IPS-18a (cell line): ENCODE measurements around the gene OOSP3.
"Not testable (repeated sequence)": the region's sequence is repeated elsewhere in the genome, so short reads cannot be mapped to it uniquely, and the experiment has no call there.

Experiments
- H3K27ac ChIP-seq: one replicate; pipeline ENCODE4 v1.5.1; 2013; ENCODE audit warnings: low read length
- H3K27me3 ChIP-seq: one replicate; pipeline ENCODE4 v1.6.1; 2013; ENCODE audit warnings: mild to moderate bottlenecking, low read length; ENCODE audit not compliant: control insufficient read depth, insufficient read depth
- H3K36me3 ChIP-seq: one replicate; pipeline ENCODE4 v1.6.1; 2013; ENCODE audit warnings: low read depth, low read length; ENCODE audit not compliant: control insufficient read depth
- H3K4me1 ChIP-seq: one replicate; pipeline ENCODE4 v1.6.1; 2013; ENCODE audit warnings: low read depth, low read length; ENCODE audit not compliant: control insufficient read depth
- H3K4me3 ChIP-seq: one replicate; pipeline ENCODE4 v1.5.1; 2013; ENCODE audit warnings: low read length
- H3K9ac ChIP-seq: one replicate; pipeline ENCODE4 v1.6.1; 2013; ENCODE audit warnings: mild to moderate bottlenecking, low read length, moderate library complexity
- H3K9me3 ChIP-seq: one replicate; pipeline ENCODE4 v1.6.1; 2013; ENCODE audit warnings: low read depth, low read length; ENCODE audit not compliant: control insufficient read depth

OOSP3 gene

DNA sequence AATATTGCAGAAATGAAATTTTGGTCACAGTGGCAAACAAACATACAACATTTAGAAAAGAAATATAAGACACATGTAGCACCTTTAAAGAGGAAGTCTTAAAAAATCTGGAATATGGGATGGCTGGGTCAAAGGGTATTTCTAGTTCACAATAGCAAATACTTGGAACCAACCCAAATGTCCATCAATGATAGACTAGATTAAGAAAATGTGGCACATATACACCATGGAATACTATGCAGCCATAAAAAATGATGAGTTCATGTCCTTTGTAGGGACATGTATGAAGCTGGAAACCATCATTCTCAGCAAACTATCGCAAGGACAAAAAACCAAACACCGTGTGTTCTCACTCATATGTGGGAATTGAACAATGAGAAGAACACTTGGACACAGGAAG is 25.0 kb downstream of the OOSP3 start:
- H3K27me3 ChIP-seq, H3K4me1 ChIP-seq, H3K9ac ChIP-seq, H3K27ac ChIP-seq, H3K36me3 ChIP-seq, H3K4me3 ChIP-seq, H3K9me3 ChIP-seq: not testable (repeated sequence)

GRCh38 chr11:59918480-59918879 is 39.9 kb downstream of the OOSP3 start:
- H3K36me3 ChIP-seq: no peaks in the 10 kb centered on the region
- no peaks in the 10 kb centered on the region for H3K27me3 ChIP-seq
- no peak overlapping the region for H3K27ac ChIP-seq
- no peaks in the 10 kb centered on the region for H3K4me1 ChIP-seq
- H3K9ac ChIP-seq: no peak overlapping the region
- H3K9me3 ChIP-seq: peaks cover 14% of the 10 kb centered on the region
- H3K4me3 ChIP-seq: no peak overlapping the region

DNA sequence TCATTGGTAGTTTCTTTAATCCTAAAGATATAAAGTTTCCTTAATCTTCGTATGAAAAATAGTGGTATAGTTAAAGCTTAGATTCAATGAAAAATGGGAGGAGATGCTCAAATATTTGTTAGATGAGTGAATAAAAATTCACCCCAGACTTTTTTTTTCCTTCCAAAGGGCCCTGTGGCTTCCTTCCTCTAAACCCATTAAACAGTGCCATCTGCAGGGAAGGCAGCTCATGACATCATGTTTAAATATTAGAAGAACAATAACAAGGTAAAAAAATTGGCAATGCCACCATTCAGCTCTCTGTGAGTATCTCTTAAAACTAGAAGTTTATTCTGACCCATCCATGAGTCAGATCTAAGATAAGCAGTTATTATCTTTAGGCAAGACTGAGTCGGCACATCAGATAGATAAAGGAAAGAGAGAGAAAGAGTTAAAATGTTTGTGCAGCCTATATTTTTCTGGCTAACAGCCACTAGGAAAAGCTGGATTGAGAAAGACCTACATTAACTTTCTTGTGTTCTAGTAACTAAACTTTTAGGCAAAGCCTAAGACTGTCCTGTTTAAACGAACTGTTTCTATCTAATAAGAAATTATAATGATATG is 40.5 kb downstream of the OOSP3 start:
- Histone ChIP-seq H3K36me3 (no peaks in the 10 kb centered on the region), H3K27me3 (no peaks in the 10 kb centered on the region), H3K4me1 (no peaks in the 10 kb centered on the region), H3K9me3 (peaks cover 20% of the 10 kb centered on the region), H3K9ac (no peak overlapping the region), H3K27ac (no peak overlapping the region), H3K4me3 (no peak overlapping the region)

GRCh38 chr11:59923813-59924212 is 45.2 kb downstream of the OOSP3 start:
- no peaks in the 10 kb centered on the region for H3K27me3 ChIP-seq
- H3K4me3 ChIP-seq: no peak overlapping the region
- H3K36me3 ChIP-seq: no peaks in the 10 kb centered on the region
- no peak overlapping the region for H3K27ac ChIP-seq
- H3K9ac ChIP-seq: no peak overlapping the region
- no peaks in the 10 kb centered on the region for H3K4me1 ChIP-seq
- H3K9me3 ChIP-seq: peaks cover 28% of the 10 kb centered on the region

DNA sequence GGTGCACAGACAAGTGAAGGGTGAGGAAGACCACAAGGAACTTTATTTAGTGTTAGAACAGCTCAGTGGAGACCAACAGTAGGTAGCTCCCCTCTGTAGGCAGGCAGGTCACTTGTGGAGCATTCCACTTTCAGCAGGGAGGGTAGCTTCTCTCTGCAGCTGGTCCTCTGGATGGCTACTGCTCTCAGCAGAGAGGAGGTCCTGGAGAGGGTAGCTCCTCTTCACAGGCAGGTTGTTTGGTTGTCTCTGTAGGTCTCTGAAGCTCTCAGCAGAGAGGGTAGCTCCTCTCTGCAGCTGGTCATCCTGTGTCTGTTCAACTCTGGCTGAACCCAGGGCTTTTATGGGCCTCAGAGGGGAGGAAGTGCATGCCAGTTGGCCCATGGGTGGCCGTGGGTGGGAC is 53.1 kb downstream of the OOSP3 start:
- no peaks in the 10 kb centered on the region for H3K27me3 ChIP-seq
- no peaks in the 10 kb centered on the region for H3K36me3 ChIP-seq
- H3K27ac ChIP-seq: no peak overlapping the region
- no peak overlapping the region for H3K4me3 ChIP-seq
- no peak overlapping the region for H3K9ac ChIP-seq
- peaks cover 14% of the 10 kb centered on the region for H3K9me3 ChIP-seq
- no peaks in the 10 kb centered on the region for H3K4me1 ChIP-seq

DNA sequence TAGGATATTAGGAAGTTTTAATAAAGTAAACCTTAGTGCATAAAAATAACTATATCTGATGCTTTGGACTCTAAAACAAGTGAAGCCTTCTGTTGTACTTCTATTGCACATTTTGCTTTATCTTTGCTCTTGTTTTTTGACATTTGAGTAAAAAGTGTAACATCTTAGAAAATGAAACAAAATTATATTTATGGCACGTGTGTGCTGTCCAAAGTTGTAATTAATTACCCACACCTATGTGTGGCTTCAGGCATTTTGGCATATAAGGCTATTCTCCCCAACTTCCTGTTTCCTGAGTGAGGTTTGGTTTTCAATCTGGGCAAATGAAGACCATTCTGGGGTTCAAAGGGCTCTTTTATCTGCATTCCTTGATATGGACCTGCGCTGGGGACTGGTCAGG is 59.5 kb downstream of the OOSP3 start, which contains the start of gene OOSP1:
TSS of gene OOSP1 (plus strand) at position 301 of the 400 bp plus-strand sequence. CDS start at position 324, 23 bp downstream.
- Histone ChIP-seq H3K36me3 (no peaks in the 10 kb centered on the region), H3K27ac (no peak within 1 kb of the TSS), H3K4me1 (no peaks in the 10 kb centered on the region), H3K4me3 (no peak within 1 kb of the TSS), H3K27me3 (no peaks in the 10 kb centered on the region), H3K9me3 (no peaks in the 10 kb centered on the region), H3K9ac (no peak within 1 kb of the TSS)

GRCh38 chr11:59938718-59939117 is 60.1 kb downstream of the OOSP3 start:
- Histone ChIP-seq H3K4me1 (no peaks in the 10 kb centered on the region), H3K36me3 (no peaks in the 10 kb centered on the region), H3K9me3 (peaks cover 1% of the 10 kb centered on the region), H3K27me3 (no peaks in the 10 kb centered on the region), H3K4me3 (no peak overlapping the region), H3K9ac (no peak overlapping the region), H3K27ac (no peak overlapping the region)

- Histone ChIP-seq H3K9me3 (peaks cover 7% of the 10 kb centered on the region), H3K4me3 (no peak overlapping the region), H3K4me1 (no peaks in the 10 kb centered on the region), H3K9ac (no peak overlapping the region), H3K27ac (no peak overlapping the region), H3K36me3 (no peaks in the 10 kb centered on the region), H3K27me3 (no peaks in the 10 kb centered on the region)
Observed at GRCh38 chr11:59939482-59939881, 60.9 kb downstream of the OOSP3 start.

DNA sequence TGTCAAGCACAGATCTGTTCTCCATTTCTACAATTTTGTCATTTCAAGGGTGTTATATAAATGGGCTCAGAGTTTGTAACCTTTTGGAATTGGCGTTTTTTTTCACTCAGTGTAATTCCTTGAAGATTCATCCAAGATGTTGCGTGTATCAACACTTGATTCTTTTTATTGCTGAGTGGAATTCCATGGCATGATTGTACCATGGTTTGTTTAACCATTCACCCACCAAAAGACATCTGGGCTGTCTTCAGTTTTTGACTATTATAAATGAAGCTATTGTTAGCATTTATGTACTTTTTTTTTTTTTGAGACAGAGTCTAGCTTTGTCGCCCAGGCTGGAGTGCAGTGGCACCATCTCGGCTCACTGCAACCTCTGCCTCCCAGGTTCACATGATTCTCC is 62.5 kb downstream of the OOSP3 start:
- Histone ChIP-seq H3K9me3 (peaks cover 7% of the 10 kb centered on the region), H3K36me3 (no peaks in the 10 kb centered on the region), H3K27me3 (no peaks in the 10 kb centered on the region), H3K9ac (no peak overlapping the region), H3K4me3 (no peak overlapping the region), H3K4me1 (no peaks in the 10 kb centered on the region), H3K27ac (no peak overlapping the region)

- Histone ChIP-seq H3K27ac (no peak overlapping the region), H3K9ac (no peak overlapping the region), H3K4me3 (no peak overlapping the region), H3K36me3 (no peaks in the 10 kb centered on the region), H3K9me3 (peaks cover 7% of the 10 kb centered on the region), H3K27me3 (no peaks in the 10 kb centered on the region), H3K4me1 (no peaks in the 10 kb centered on the region)
Observed at GRCh38 chr11:59943997-59944714, 65.6 kb downstream of the OOSP3 start.

GRCh38 chr11:59944720-59945119 is 66.1 kb downstream of the OOSP3 start:
- H3K9me3 ChIP-seq: peaks cover 7% of the 10 kb centered on the region
- H3K4me3 ChIP-seq: no peak overlapping the region
- H3K4me1 ChIP-seq: no peaks in the 10 kb centered on the region
- H3K36me3 ChIP-seq: no peaks in the 10 kb centered on the region
- no peak overlapping the region for H3K27ac ChIP-seq
- no peak overlapping the region for H3K9ac ChIP-seq
- H3K27me3 ChIP-seq: no peaks in the 10 kb centered on the region
